Testis (tissue), 3 donors: ENCODE results near the gene CDC42EP4. TPM values are rescaled to one million over a fixed set of nuclear protein-coding genes. Genes with fewer than 3 reads are reported as not detected.

Source experiments
- DNase-seq: peaks from one replicate; pipeline ENCODE4 v3.0.0-alpha.2; 2019
- H3K27ac ChIP-seq, 2 donors: fragments of 200-600 bp; sonication (generic); one replicate each; pipeline ENCODE4 v1.5.1; 2019
- H3K27me3 ChIP-seq: fragments of 200-600 bp; sonication (generic); one replicate; pipeline ENCODE4 v1.5.1; 2019
- H3K36me3 ChIP-seq: fragments of 200-600 bp; sonication (generic); one replicate; pipeline ENCODE4 v1.5.1; 2017; ENCODE audit warnings: low read depth; ENCODE audit errors: missing control alignments
- H3K4me1 ChIP-seq: fragments of 200-600 bp; sonication (generic); one replicate; pipeline ENCODE4 v1.5.1; 2019
- H3K4me3 ChIP-seq, 2 donors: fragments of 200-600 bp; sonication (generic); one replicate each; pipeline ENCODE4 v1.5.1; 2017 to 2019
- H3K9me3 ChIP-seq: fragments of 200-600 bp; sonication (generic); one replicate; pipeline ENCODE4 v1.5.1; 2017
- CTCF ChIP-seq, 3 experiments: fragments of 450-650 bp in 2 of 3; fragments of 200-600 bp in 1 of 3; sonication (generic) in 1 of 3; IDR thresholded peaks; one replicate each; pipeline ENCODE4 v1.5.1; 2016 to 2019; ENCODE audit warnings: antibody characterized with exemption in 3 of 3, mild to moderate bottlenecking in 2 of 3, moderate library complexity in 1 of 3
- POLR2A ChIP-seq: fragments of 450-650 bp; IDR thresholded peaks from one replicate; pipeline ENCODE4 v1.6.1; 2017; ENCODE audit warnings: antibody characterized with exemption, mild to moderate bottlenecking, moderate library complexity
- WGBS, 2 donors: methylation state at CpG; one replicate each; pipeline ENCODE4 v1.1.5; 2018; 5-methylcytosine and 5-hydroxymethylcytosine counted together
- intact Hi-C: fragments of 100-400 bp; cut with DNase I; formaldehyde crosslinking; loops from one replicate; pipeline ENCODE4 v1.15.1; 2023; ENCODE audit warnings: low total_unique reads
- polyA plus RNA-seq: library from polyadenylated mRNA; stranded (reverse); fragments of 350-450 nt; fragmentation: Illumina TruSeq; extraction: RNeasy Lipid Tissue Mini Kit (QIAGEN cat#74804); gene quantifications from one replicate; pipeline ENCODE4 v1.2.3, GENCODE V29; 2014; ENCODE audit warnings: low read depth, low replicate concordance; ENCODE audit not compliant: insufficient read depth
- total RNA-seq, 2 donors: library from RNA; depleted of rRNA; stranded (reverse); fragments of >200 nt; gene quantifications; one replicate each; pipeline ENCODE4 v1.2.3, GENCODE V29; 2016

The CDC42EP4 gene
- total and polyA plus RNA-seq, 3 donors from 2014 or later = 55.9 to 140 (median 103) TPM

DNA sequence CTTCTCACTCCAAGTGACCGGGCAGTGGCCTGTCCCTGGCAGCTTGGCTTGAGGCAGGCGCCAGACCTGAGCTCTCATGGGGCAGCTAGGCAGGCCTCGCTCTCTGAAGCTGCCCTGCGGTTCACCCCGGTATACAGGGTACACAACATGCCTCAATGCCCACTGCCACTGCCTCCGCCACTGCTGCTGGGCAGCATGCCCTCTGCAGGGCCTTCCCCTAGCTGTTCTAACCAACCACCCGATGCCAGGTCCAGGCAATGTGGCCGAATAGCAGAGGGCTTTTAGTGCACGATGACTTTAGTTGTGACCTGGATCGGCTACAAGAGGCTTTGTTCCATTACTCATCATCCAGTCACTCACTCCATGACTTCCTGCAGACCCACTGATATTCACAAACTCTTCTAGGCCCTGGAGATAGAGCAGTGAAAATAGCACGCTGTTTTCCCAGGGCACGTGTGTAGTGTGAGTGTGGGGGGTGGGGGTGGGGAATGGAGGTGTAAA, 19.7 kb downstream of the CDC42EP4 start:
- Histone ChIP-seq H3K27me3 (no peaks in the 10 kb centered on the region), H3K36me3 (no peaks in the 10 kb centered on the region), H3K9me3 (no peaks in the 10 kb centered on the region), H3K4me3 (no peak overlapping the region), H3K27ac (peak overlapping the region; percentile 81 to 90), H3K4me1 (peaks cover 72% of the 10 kb centered on the region)
- WGBS, 2 donors = 43 to 46% methylated on average over 6 to 12 of the region's 12 CpGs
- DNase-seq = no peak
- no peak for TF ChIP-seq POLR2A
- TF ChIP-seq CTCF (IDR thresholded peaks at IDR 0.05) = no peak
- intact Hi-C loops = no loop called here

DNA sequence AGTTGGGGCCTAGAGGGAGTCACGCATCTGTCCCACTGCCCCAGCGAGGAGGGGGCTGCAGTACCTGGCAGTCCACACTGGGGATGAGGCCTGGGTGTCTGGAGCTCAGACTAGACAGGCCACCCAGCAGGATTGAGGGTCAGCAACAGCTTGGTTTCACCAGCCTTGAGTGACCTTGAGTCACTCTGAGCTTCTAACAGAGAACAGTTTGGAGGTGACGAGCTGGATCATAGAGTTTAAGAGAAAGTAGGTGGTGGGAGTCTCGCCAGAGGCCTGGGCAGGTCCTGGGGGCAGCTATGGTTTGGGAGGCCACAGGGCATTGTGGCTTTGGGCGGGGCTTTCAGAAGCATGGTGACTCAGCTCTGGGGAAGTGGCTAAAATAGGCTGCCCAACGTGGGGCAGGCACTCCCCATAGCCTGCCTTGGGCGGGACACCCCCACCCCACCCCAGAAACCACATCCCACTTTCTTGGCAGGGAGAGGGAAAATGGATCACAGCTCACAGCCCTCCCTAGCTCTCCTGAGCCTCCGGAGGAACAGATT, 20.5 kb downstream of the CDC42EP4 start:
- no peaks in the 10 kb centered on the region for H3K36me3 ChIP-seq
- H3K27me3 ChIP-seq = no peaks in the 10 kb centered on the region
- H3K4me3 ChIP-seq = no peak overlapping the region
- no peaks in the 10 kb centered on the region for H3K9me3 ChIP-seq
- peaks cover 80% of the 10 kb centered on the region for H3K4me1 ChIP-seq
- no peak for DNase-seq
- WGBS, 2 donors = 42 to 67% methylated on average over 6 to 8 of the region's 8 CpGs
- TF ChIP-seq POLR2A (no peak), CTCF (IDR thresholded peaks at IDR 0.05) (no peak)
- intact Hi-C loops = no loop called here
- peak overlapping the region; percentile 81 to 90 for H3K27ac ChIP-seq

DNA sequence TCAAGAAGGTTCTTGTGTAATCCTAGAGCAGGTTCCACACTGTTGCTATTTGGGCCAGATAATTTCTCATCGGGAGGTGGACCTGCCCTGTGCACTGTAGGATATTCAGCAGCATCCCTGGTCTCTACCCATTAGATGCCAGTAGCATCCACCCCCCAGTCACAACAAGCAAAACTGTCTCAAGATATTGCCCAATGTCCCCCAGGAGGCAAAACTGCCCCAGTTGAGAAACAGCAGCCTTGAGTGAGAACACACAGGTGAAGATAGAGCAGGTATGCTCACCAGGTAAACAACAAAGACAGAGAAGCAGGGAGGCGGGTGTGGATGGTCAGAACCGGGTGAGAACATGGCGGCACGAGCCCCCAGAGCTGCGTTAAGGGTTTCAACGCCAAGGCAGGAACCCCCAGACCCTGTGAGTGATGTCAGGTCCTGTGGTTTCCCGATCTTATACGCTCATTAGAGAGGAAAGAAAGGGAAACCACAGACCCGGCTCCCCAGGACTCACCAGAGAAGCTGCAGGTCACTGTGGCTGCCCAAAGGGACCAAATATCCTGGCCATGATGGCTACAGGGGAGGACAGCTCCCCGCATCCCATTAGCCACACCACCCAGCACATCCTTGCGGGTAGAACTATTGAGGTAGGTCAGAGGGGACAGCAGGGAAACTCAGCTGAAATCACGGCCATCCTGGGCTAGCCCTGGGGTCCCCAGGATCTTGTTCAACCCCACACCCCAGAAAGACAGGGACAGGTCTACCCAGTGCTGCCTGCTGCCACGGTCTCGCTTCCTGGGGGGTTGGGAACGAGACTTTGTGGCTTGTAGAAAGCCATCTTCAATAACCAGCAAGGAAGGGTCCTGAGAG, 21.2 kb downstream of the CDC42EP4 start:
- TF ChIP-seq CTCF (IDR thresholded peaks at IDR 0.05) (no peak), POLR2A (no peak)
- no peaks in the 10 kb centered on the region for H3K36me3 ChIP-seq
- no peaks in the 10 kb centered on the region for H3K9me3 ChIP-seq
- intact Hi-C loops = no loop called here
- 71 to 77% methylated on average over 13 to 16 of the region's 16 CpGs for WGBS, 2 donors
- H3K27ac ChIP-seq = peak overlapping the region; percentile 81 to 90
- peaks cover 87% of the 10 kb centered on the region for H3K4me1 ChIP-seq
- no peak for DNase-seq
- no peaks in the 10 kb centered on the region for H3K27me3 ChIP-seq
- no peak overlapping the region for H3K4me3 ChIP-seq

DNA sequence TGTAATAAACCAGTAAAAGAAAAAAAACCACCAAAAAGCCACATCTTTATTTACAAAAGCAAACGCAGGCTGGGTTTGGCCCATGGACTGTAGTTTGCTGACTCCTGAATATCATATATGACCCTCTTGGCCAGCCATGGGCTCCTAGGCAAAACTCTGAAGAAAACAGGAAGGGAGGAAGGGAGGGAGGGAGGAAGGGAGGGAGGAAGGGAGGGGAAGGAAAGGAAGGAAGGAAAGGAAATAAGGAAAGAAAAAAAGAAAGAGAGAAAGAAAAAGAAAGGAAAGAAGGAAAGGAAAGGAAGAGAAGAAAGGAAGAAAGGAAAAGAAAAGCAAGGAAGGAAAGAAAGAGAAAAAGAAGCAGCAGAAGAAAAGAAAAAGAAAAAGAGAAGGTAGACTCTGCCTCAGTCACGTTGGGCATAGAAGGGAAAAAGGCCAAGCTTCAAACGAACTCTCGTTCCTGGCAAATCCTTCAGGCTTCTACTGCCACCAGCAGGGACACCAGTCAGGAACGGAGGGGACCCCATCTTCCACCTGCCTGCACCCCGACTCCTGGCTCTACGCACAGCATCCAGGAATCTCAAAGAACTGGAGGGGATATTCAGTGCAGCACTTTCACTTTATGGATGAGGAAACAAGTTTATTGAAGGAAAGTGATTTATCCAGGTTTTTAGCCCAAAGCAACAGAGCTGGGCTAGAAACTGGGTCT, 22.1 kb downstream of the CDC42EP4 start:
- Histone ChIP-seq H3K4me3 (no peak overlapping the region), H3K27ac (peak overlapping the region; percentile 81 to 90), H3K27me3 (no peaks in the 10 kb centered on the region), H3K9me3 (no peaks in the 10 kb centered on the region), H3K36me3 (no peaks in the 10 kb centered on the region), H3K4me1 (peaks cover 96% of the 10 kb centered on the region)
- DNase-seq = no peak
- no peak for TF ChIP-seq CTCF (IDR thresholded peaks at IDR 0.05)
- TF ChIP-seq POLR2A = no peak
- 46 to 65% methylated on average over 7 of the region's 7 CpGs for WGBS, 2 donors
- intact Hi-C loops = no loop called here
